ENCODE results near the gene RAD51C. TPM values are rescaled to one million over a fixed set of nuclear protein-coding genes. Genes with fewer than 3 reads are reported as not detected.
"Not testable (repeated sequence)": the region's sequence is repeated elsewhere in the genome, so short reads cannot be mapped to it uniquely, and the experiment has no call there.

The RAD51C gene
- total RNA-seq, 1 donor from 2014 or later, result 42.6 TPM

DNA sequence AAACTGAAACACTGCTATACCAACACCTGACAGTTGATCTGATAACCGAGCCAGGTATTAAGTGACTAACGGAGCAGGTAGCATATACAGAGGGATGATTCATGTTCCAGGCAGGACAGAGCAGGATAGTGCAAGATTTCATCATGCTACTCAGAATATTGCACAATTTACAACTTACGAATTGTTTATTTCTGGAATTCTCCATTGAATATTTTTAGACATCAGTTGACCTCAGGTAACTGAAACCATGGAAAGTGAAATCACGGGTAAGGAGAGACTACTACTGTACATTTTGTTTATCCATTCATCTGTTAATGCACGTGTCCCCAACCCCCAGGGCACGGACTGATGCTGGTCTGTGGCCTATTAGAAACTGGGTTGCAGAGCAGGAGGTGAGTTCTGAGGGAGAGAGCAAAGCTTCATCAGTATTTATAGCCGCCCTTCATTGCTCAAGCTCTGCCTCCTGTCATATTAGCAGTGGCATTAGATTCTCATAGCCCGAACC lies 48.8 kb downstream of the RAD51C start:
- no peak for DNase-seq

DNA sequence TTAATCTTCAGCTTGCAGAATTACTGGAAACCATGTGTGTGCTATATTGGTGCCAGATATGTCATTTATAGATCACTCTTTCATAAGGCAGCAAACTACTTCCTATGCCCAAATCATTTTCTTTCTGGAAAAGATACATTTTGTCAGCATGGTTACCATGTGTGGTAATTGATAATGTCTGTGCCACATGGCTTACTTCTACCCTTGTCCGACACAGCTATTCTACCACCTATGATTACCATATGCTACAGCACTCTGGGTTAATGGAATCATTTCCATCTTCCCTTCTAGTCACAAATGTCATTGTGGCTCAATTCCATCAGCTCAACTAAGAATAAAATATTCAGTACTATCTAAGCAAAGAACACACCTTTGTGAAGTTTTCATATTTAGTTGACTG lies 55.3 kb downstream of the RAD51C start:
- no peak for DNase-seq

- DNase-seq, result not testable (repeated sequence)
Observed at GRCh38 chr17:58749627-58750026, 57.2 kb downstream of the RAD51C start.

GRCh38 chr17:58753026-58753425 lies 60.6 kb downstream of the RAD51C start:
- DNase-seq, result no peak

DNA sequence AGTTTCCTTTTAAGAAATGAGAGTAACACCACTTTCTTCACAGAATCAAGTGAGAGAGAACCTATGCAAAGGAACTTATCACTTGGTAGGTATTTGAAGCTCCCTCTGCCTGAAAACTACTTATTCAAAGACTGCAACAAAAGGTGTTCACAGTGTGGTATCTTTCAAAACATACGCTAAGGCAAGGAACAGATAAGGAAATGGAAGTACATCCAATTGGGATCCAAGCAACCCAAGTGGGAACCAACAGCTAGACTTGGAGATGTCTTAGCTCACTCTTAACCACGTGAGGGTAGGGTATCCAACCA lies 62.8 kb downstream of the RAD51C start:
- no peak for DNase-seq

- DNase-seq, result peak; percentile 54
Observed at GRCh38 chr17:58755577-58756245, 63.3 kb downstream of the RAD51C start, which contains the start of gene PPM1E. Gene PPM1E (plus strand): TSS chr17:58755854.

DNA sequence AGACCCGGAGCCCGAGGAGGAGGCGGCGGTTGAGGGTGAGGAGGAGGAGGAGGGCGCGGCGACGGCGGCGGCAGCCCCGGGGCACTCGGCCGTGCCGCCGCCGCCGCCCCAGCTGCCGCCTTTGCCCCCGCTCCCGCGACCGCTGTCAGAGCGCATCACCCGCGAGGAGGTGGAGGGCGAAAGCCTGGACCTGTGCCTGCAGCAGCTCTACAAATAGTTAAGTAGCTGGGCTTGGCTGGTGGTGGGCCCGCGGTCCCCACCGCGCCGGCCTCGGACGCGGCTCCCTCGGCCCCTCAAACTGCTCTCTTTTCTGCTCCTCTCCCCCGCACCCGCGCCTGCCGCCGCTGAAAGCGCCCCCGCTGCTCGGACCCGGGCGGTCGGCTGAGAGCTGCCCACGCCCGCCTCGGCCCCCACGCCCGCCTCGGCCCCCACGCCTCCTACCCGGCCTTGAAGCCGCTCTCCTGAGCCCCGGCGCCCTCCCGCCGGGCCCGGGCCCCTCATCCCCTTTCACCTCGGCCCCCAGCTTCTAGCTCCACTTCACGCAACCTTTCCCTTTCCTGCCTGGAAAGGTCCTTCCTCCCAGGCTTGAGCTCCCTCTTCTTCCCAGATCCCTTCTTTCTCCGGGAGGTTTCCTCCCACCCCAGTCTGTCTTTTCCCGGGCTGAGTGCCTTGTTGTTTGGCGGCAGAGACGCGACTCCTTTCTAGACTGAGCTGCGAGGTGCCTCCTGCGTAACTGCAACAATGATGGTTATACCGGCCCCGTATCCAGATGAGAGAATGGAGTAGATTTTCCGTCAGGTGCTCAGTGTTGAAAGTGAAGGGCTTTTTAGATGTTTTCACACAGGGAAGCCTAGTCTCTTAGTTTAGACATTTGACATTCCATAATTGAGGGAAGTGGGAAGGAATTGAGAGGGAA lies 64.1 kb downstream of the RAD51C start:
- DNase-seq, result peak; percentile 13

DNA sequence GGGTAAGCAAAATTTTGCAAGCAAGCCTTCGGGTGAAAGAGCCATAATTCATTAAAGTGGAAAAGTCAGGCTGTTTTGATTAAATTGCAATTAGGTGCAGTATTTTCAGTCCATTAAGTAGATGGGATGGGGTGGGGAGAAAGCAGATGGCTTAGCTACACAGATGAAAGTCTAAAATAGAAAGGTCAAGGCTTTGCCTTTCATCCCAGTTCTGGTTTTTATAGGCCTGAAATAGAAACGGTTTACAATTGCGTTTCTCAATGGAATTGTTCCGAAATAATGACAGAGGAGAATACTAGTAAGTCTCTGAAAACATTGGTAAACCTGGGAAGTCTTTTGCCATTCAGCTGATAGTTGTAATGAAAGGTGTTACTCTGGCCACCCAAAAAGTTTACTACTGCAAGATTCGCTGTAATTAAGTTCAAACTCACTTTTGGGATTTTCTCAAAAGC lies 64.8 kb downstream of the RAD51C start:
- no peak for DNase-seq

GRCh38 chr17:58758890-58759289 lies 66.5 kb downstream of the RAD51C start:
- no peak for DNase-seq

DNA sequence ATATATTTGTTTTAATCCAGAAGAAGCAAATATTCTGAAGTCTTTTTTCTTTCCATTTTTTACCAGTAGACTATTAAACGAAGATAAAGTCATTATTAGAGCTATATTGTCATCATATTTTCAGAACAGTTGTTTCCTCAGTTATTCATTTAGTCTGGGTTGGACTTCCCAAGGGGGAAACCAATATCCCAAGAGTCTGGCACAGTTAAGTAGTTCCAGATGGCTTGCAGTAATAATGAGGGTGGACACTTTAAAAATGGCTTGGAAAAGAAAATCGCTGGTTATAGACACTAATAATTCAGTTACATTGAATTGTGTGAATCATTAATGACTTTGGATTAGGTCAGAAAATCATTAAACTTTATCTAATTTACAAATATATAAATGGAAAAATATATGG lies 67.1 kb downstream of the RAD51C start:
- DNase-seq, result no peak

GRCh38 chr17:58760248-58760647 lies 67.8 kb downstream of the RAD51C start:
- DNase-seq, result no peak

GRCh38 chr17:58763263-58763662 lies 70.9 kb downstream of the RAD51C start:
- DNase-seq, result no peak

DNA sequence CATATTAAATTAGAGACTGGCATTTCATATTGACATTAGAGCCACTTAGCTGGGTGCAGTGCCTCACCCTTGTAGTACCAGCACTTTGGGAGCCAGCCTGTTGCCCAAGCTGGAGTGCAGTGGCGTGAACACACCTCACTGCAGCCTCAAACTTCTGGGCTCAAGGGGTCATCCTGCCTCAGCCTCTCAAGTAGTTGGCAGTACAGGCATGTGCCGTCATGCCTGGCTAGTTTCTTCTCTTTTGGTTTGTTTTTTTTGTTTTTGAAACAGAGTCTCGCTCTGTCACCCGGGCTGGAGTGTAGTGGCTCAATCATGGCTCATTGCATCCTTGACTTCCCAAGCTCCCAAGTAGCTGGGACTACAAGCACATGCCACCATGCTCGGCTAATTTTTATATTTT lies 72.0 kb downstream of the RAD51C start:
- DNase-seq, result no peak

GRCh38 chr17:58778482-58778881 lies 86.1 kb downstream of the RAD51C start:
- DNase-seq, result not testable (repeated sequence)

- no peak for DNase-seq
Observed at GRCh38 chr17:58779446-58779845, 87.0 kb downstream of the RAD51C start.

GRCh38 chr17:58783380-58783779 lies 91.0 kb downstream of the RAD51C start:
- no peak for DNase-seq

DNA sequence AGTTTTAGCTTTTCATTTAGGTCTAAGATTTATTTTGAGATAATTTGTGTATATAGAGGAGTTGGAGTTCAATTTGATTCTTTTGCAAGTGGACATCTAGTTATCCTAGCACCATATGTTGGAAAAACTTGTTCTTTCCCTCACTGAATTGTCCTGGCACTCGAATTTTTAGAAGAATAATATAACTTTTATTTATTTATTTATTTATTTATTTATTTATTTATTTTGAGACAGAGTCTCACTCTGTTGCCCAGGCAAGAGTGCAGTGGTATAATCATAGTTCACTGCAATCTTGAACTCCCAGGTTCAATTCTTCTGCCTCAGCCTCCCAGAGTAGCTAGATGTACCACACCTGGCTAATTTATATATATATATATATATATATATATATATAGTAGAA lies 92.7 kb downstream of the RAD51C start:
- no peak for DNase-seq

Small RNA genes within 50 kb of the gene (small RNA-seq; reads per million reads assigned to genes)
- gene AC011195.1 (not detected), gene AC025521.1 (not detected), gene RF00017 (not detected), gene RNU1-108P (not detected), gene RNU1-52P (not detected), gene RNU1-85P (not detected)

Other genes with a start within 250 kb of the RAD51C start
- 0.16 TPM for gene HSF5, start 204.2 kb upstream of the RAD51C start, total RNA-seq
- gene MTMR4, start 178.0 kb upstream of the RAD51C start, total RNA-seq, result 119 TPM
- gene TEX14, start 557 bp upstream of the RAD51C start, total RNA-seq, result 0.31 TPM
- gene PPM1E, start 63.3 kb downstream of the RAD51C start, total RNA-seq, result 55.1 TPM

Measured in occipital lobe (tissue), 3 donors.